HepG2 (cell line): Measurements from ENCODE around the gene SMYD5. TPM values are rescaled to one million over a fixed set of nuclear protein-coding genes. Genes with fewer than 3 reads are reported as not detected.

Experiments
- ARNTL ChIP-seq: sonication (generic); formaldehyde crosslinking; IDR thresholded peaks from 2 replicates; pipeline ENCODE4 v1.4.0; 2020; ENCODE audit warnings: mild to moderate bottlenecking, missing genetic modification reagents
- CSRNP1 ChIP-seq: sonication (generic); formaldehyde crosslinking; IDR thresholded peaks from 2 replicates; pipeline ENCODE4 v1.8.1; 2023; ENCODE audit warnings: mild to moderate bottlenecking, missing genetic modification reagents
- HMG20B ChIP-seq: conservative IDR thresholded peaks from 2 replicates; pipeline ENCODE4 v1.6.1; 2016; ENCODE audit warnings: missing genetic modification reagents, missing compliant biosample characterization
- JDP2 ChIP-seq: sonication (generic); formaldehyde crosslinking; IDR thresholded peaks from 2 replicates; pipeline ENCODE4 v1.8.1; 2022; ENCODE audit warnings: missing genetic modification reagents, borderline replicate concordance
- JUNB ChIP-seq: sonication (generic); formaldehyde crosslinking; IDR thresholded peaks from 2 replicates; pipeline ENCODE4 v1.8.0; 2022; ENCODE audit warnings: missing genetic modification reagents, mild to moderate bottlenecking, borderline replicate concordance
- MIER2 ChIP-seq: IDR thresholded peaks from 2 replicates; pipeline ENCODE4 v1.6.1; 2016; ENCODE audit warnings: missing biosample characterization, missing genetic modification reagents
- MTA1 ChIP-seq: sonication (generic); formaldehyde crosslinking; IDR thresholded peaks from 2 replicates; pipeline ENCODE4 v1.4.0; 2020; ENCODE audit warnings: missing genetic modification reagents, mild to moderate bottlenecking, borderline replicate concordance
- PHB2 ChIP-seq: fragments of 450-650 bp; IDR thresholded peaks from 2 replicates; pipeline ENCODE4 v1.6.1; 2018; ENCODE audit not compliant: partially characterized antibody
- REL ChIP-seq: sonication (generic); formaldehyde crosslinking; conservative IDR thresholded peaks from 2 replicates; pipeline ENCODE4 v1.8.0; 2022; ENCODE audit warnings: mild to moderate bottlenecking, missing genetic modification reagents, moderate library complexity
- SMYD3 ChIP-seq: sonication (generic); formaldehyde crosslinking; IDR thresholded peaks from 2 replicates; pipeline ENCODE4 v1.8.1; 2023; ENCODE audit warnings: mild to moderate bottlenecking, missing genetic modification reagents
- STAT6 ChIP-seq: sonication (generic); formaldehyde crosslinking; IDR thresholded peaks from 2 replicates; pipeline ENCODE4 v1.4.0; 2020; ENCODE audit warnings: missing genetic modification reagents, mild to moderate bottlenecking, borderline replicate concordance
- TBL1XR1 ChIP-seq: fragments of 150-350 bp; IDR thresholded peaks from 2 replicates; pipeline ENCODE4 v1.6.1; 2014; ENCODE audit warnings: borderline replicate concordance, low read length; ENCODE audit not compliant: partially characterized antibody
- THAP9 ChIP-seq: sonication (generic); formaldehyde crosslinking; IDR thresholded peaks from 2 replicates; pipeline ENCODE4; 2020; ENCODE audit warnings: missing genetic modification reagents, mild to moderate bottlenecking, borderline replicate concordance
- YEATS2 ChIP-seq: sonication (generic); formaldehyde crosslinking; IDR thresholded peaks from 2 replicates; pipeline ENCODE4 v1.4.0; 2020; ENCODE audit warnings: missing genetic modification reagents, borderline replicate concordance
- ZFP90 ChIP-seq: sonication (generic); formaldehyde crosslinking; IDR thresholded peaks from 2 replicates; pipeline ENCODE4 v1.8.0; 2022; ENCODE audit warnings: missing genetic modification reagents, mild to moderate bottlenecking, inconsistent platforms, borderline replicate concordance
- ZNF296 ChIP-seq: sonication (generic); formaldehyde crosslinking; conservative IDR thresholded peaks from 2 replicates; pipeline ENCODE4 v1.5.0; 2020; ENCODE audit warnings: mild to moderate bottlenecking, missing genetic modification reagents
- ZNF570 ChIP-seq: sonication (generic); formaldehyde crosslinking; IDR thresholded peaks from 2 replicates; pipeline ENCODE4 v1.4.0; 2020; ENCODE audit warnings: mild to moderate bottlenecking, missing genetic modification reagents, borderline replicate concordance
- ZNF800 ChIP-seq: sonication (generic); formaldehyde crosslinking; IDR thresholded peaks from 2 replicates; pipeline ENCODE4 v1.4.0; 2020; ENCODE audit warnings: missing genetic modification reagents
- ZSCAN30 ChIP-seq: sonication (generic); formaldehyde crosslinking; IDR thresholded peaks from 2 replicates; pipeline ENCODE4 v1.5.0; 2020; ENCODE audit warnings: mild to moderate bottlenecking, missing genetic modification reagents
- polyA plus RNA-seq, 8 experiments: library from polyadenylated mRNA; depleted of rRNA in 3 of 8; stranded (reverse) in 7 of 8; unstranded in 1 of 8; fragments of >200 nt; fragmentation: Illumina TruSeq in 4 of 8; extraction: Trizol in 4 of 8; gene quantifications; 2 replicates each; pipeline versions ENCODE4 v1.2.1 to v1.2.3, GENCODE V29; 2011 to 2016; ENCODE audit warnings: low read depth in 4 of 8, missing spikeins in 1 of 8, mixed read lengths in 1 of 8; ENCODE audit not compliant: insufficient read depth in 1 of 8
- total RNA-seq, 5 experiments: library from RNA; depleted of rRNA; stranded (reverse); fragments of >200 nt; fragmentation: Illumina TruSeq; extraction: Trizol; gene quantifications; 2 replicates each; pipeline ENCODE4 v1.2.3, GENCODE V29; 2016; ENCODE audit warnings: low read depth in 1 of 5

SMYD5 gene
- total and polyA plus RNA-seq, 2 of the 13 experiments (the other 11 are each of a cell fraction or from before 2014, with no cell fraction given), result 55.8 to 70.4 TPM

- TF ChIP-seq JDP2 (CRISPR knock-in tag) (no peak), ZFP90 (CRISPR knock-in tag) (no peak), TBL1XR1 (no peak), HMG20B (CRISPR knock-in tag) (0 out of 2 replicates have a peak, but pooled peaks have one; percentile 14), PHB2 (no peak), ZNF570 (CRISPR knock-in tag) (no peak), ZSCAN30 (CRISPR knock-in tag) (no peak), JUNB (CRISPR knock-in tag) (no peak), SMYD3 (CRISPR knock-in tag) (no peak), MIER2 (no peak), CSRNP1 (no peak), ZNF296 (CRISPR knock-in tag) (no peak), ZNF800 (CRISPR knock-in tag) (peak; percentile 75; the same call in 1 of the 2 replicates), REL (CRISPR knock-in tag) (no peak), ARNTL (no peak), STAT6 (CRISPR knock-in tag) (no peak), YEATS2 (CRISPR knock-in tag) (peak; percentile 53; the same call in 1 of the 2 replicates), MTA1 (CRISPR knock-in tag) (0 out of 2 replicates have a peak, but pooled peaks have one; percentile 21), THAP9 (CRISPR knock-in tag) (no peak; the same call in none of the 2 replicates)
Observed at GRCh38 chr2:73212448-73213176, 1.4 kb upstream of the SMYD5 start (continued).
